ENCODE data around the gene BTG4.

DNA sequence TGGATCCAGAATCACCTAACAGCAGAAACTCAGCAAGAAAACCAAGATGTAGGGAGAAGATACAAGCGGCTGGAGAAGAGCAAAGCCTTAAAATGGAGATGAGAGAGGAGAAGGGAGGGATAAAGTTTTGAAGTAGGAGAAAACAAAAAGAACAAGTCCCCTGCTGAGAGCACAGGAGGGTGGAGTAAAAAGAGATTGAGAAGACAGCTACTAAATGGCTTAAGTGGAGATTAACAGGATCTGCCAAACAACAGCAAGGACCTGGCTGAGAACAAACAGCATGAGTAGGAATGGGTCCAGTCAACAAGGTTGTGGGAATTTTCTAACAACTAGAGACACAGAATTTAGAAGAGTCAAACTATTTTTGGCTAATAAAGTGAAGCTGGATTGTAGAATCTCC lies 18.1 kb downstream of the BTG4 start:
- TF ChIP-seq, protein P1, sequence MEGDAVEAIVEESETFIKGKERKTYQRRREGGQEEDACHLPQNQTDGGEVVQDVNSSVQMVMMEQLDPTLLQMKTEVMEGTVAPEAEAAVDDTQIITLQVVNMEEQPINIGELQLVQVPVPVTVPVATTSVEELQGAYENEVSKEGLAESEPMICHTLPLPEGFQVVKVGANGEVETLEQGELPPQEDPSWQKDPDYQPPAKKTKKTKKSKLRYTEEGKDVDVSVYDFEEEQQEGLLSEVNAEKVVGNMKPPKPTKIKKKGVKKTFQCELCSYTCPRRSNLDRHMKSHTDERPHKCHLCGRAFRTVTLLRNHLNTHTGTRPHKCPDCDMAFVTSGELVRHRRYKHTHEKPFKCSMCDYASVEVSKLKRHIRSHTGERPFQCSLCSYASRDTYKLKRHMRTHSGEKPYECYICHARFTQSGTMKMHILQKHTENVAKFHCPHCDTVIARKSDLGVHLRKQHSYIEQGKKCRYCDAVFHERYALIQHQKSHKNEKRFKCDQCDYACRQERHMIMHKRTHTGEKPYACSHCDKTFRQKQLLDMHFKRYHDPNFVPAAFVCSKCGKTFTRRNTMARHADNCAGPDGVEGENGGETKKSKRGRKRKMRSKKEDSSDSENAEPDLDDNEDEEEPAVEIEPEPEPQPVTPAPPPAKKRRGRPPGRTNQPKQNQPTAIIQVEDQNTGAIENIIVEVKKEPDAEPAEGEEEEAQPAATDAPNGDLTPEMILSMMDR (IDR thresholded peaks at IDR 0.05; ENCODE audit: extremely low read depth in 1 of 2, insufficient read depth in 1 of 2, low read depth in 1 of 2, low read length in 2 of 2): no peak
- TF ChIP-seq POLR2A (IDR thresholded peaks at IDR 0.05; ENCODE audit: low read depth, low read length) (no peak), EZH2 (IDR thresholded peaks at IDR 0.05; ENCODE audit: borderline replicate concordance, low read depth, low read length, severe bottlenecking) (no peak), MYC (IDR thresholded peaks at IDR 0.05; ENCODE audit: low read depth, low read length) (no peak), POLR2AphosphoS5 (IDR thresholded peaks at IDR 0.05; ENCODE audit: insufficient read depth, low read depth, low read length) (no peak), FOS (IDR thresholded peaks at IDR 0.05; ENCODE audit: borderline replicate concordance, insufficient read depth, low read length) (no peak), GATA2 (IDR thresholded peaks at IDR 0.05; ENCODE audit: insufficient read depth, insufficient read length, low read depth, low read length) (no peak)
- TF ChIP-seq, protein P2, sequence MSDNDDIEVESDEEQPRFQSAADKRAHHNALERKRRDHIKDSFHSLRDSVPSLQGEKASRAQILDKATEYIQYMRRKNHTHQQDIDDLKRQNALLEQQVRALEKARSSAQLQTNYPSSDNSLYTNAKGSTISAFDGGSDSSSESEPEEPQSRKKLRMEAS (IDR thresholded peaks at IDR 0.05; ENCODE audit: insufficient read depth, insufficient read length): no peak
